ENCODE results near the gene DKC1.

DNA sequence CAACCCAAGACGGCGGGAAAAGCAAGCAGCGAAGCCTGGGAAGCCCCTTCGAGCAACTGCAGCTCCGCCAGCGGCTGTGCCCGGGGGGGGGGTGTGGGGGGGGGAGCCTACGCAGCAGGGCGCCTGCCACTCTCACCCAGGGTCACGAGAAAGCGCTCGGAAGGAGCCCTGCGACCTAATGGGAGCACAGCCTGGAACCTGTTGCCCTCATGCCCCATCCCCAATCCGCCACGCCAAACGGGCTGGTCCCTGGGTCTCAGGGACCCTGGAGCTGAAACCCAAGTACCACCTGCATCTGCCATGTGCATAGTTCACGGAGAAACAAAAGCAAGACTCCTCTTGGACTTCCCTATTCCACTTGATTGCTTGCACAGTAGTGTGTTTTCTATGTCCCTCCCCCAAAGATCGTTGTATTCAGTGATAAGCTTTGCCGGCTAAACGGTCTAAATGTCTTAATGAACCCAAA is 11.4 kb upstream of the DKC1 start:
- TF ChIP-seq POLR2A (IDR thresholded peaks at IDR 0.05) (no peak), CTCF (IDR thresholded peaks at IDR 0.05) (no peak)

Data from suprapubic skin (tissue), 3 donors.